OCI-LY7 (cell line): ENCODE measurements around the gene RIN2. TPM values are rescaled to one million over a fixed set of nuclear protein-coding genes. Genes with fewer than 3 reads are reported as not detected.

Experiments
- BruUV-seq: library from RNA; stranded (reverse); fragments of 400-500 nt; replicated peaks from 2 replicates; lab custom pipeline; 2021; lab: Mats Ljungman, UMichigan
- CTCF ChIA-PET: fragments of 300-600 bp; sonication (Branson Sonifier 250); formaldehyde crosslinking; loops from one replicate; lab custom pipeline; 2022; ENCODE audit warnings: antibody characterized with exemption; ENCODE audit not compliant: unreplicated experiment; lab: Charles Lee
- POLR2A ChIA-PET: fragments of 300-600 bp; sonication (Branson Sonifier 250); formaldehyde crosslinking; loops from one replicate; lab custom pipeline; 2022; ENCODE audit warnings: antibody characterized with exemption; lab: Charles Lee
- DNase-seq: peaks from one replicate; pipeline ENCODE4 v3.0.0-alpha.2; 2015; ENCODE audit warnings: low spot score
- H2AFZ ChIP-seq: fragments of 200-600 bp; sonication (generic), shearing (Covaris generic); 2 replicates; pipeline ENCODE4 v1.6.1; 2014; ENCODE audit warnings: mild to moderate bottlenecking, antibody characterized with exemption, low read length, moderate library complexity
- H3K27ac ChIP-seq: fragments of 200-600 bp; sonication (generic); 2 replicates; pipeline ENCODE4 v1.5.1; 2014; ENCODE audit warnings: mixed run types, low read depth, mild to moderate bottlenecking, moderate library complexity, low read length, inconsistent platforms; ENCODE audit not compliant: poor library complexity, severe bottlenecking
- H3K36me3 ChIP-seq: fragments of 200-600 bp; sonication (generic); 2 replicates; pipeline ENCODE4 v1.6.1; 2014; ENCODE audit warnings: mild to moderate bottlenecking, antibody characterized with exemption, low read length, moderate library complexity, mixed read lengths; ENCODE audit not compliant: insufficient read depth
- H3K4me1 ChIP-seq: fragments of 200-600 bp; sonication (generic); 2 replicates; pipeline ENCODE4 v1.5.1; 2014; ENCODE audit warnings: mild to moderate bottlenecking, low read length; ENCODE audit not compliant: insufficient read depth, poor library complexity, severe bottlenecking
- H3K4me2 ChIP-seq: fragments of 200-600 bp; sonication (generic); 2 replicates; pipeline ENCODE4 v1.6.1; 2014; ENCODE audit warnings: mild to moderate bottlenecking, low read length
- H3K4me3 ChIP-seq: fragments of 200-600 bp; sonication (generic); 2 replicates; pipeline ENCODE4 v1.5.1; 2014; ENCODE audit warnings: mild to moderate bottlenecking, low read depth, low read length; ENCODE audit not compliant: poor library complexity, severe bottlenecking
- H3K79me2 ChIP-seq: fragments of 200-600 bp; sonication (generic); 2 replicates; pipeline ENCODE4 v1.6.1; 2016; ENCODE audit warnings: low read depth, mild to moderate bottlenecking, low read length, moderate library complexity, mixed read lengths; ENCODE audit not compliant: insufficient read depth
- H3K9me2 ChIP-seq: fragments of 200-600 bp; sonication (generic); 2 replicates; pipeline ENCODE4 v1.6.1; 2016; ENCODE audit warnings: mild to moderate bottlenecking, low read length, mixed read lengths; ENCODE audit not compliant: insufficient read depth
- H3K9me3 ChIP-seq: fragments of 200-600 bp; sonication (generic); 2 replicates; pipeline ENCODE4 v1.6.1; 2014; ENCODE audit warnings: mild to moderate bottlenecking, mixed run types, low read length, mixed read lengths
- H4K20me1 ChIP-seq: fragments of 200-600 bp; sonication (generic); 2 replicates; pipeline ENCODE4 v1.6.1; 2014; ENCODE audit warnings: mild to moderate bottlenecking, antibody characterized with exemption, low read length, moderate library complexity, mixed read lengths; ENCODE audit not compliant: insufficient read depth
- CTCF ChIP-seq: fragments of 200-600 bp; sonication (generic); conservative IDR thresholded peaks from 2 replicates; pipeline ENCODE4 v1.5.1; 2014; ENCODE audit warnings: mild to moderate bottlenecking, antibody characterized with exemption, low read length, moderate library complexity, mixed read lengths
- EZH2phosphoT487 ChIP-seq: fragments of 200-600 bp; sonication (generic); IDR thresholded peaks from 2 replicates; pipeline ENCODE4 v1.6.1; 2018; ENCODE audit warnings: low read depth, borderline replicate concordance, mild to moderate bottlenecking, mixed run types, antibody characterized with exemption, low read length, moderate library complexity, mixed read lengths
- intact Hi-C: fragments of 100-400 bp; cut with micrococcal nuclease; formaldehyde crosslinking; loops from one replicate; pipeline ENCODE4 v1.10.0; 2022; ENCODE audit not compliant: unreplicated experiment
- total RNA-seq, 2 experiments: library from RNA; depleted of rRNA in 1 of 2; stranded (reverse); fragments of >200 nt in 1 of 2; shearing (Covaris generic) in 1 of 2; gene quantifications; 2 replicates each; pipeline ENCODE4 v1.2.3, GENCODE V29; 2014 to 2022

Gene RIN2
- total RNA-seq, 2 experiments from 2014 or later = not detected

- Histone ChIP-seq H3K36me3 (no peaks in the 10 kb centered on the region), H3K9me3 (no peaks in the 10 kb centered on the region), H3K4me1 (no peaks in the 10 kb centered on the region), H3K27ac (no peak overlapping the region), H3K79me2 (no peaks in the 10 kb centered on the region), H3K4me3 (no peak overlapping the region), H4K20me1 (no peaks in the 10 kb centered on the region), H3K9me2 (no peaks in the 10 kb centered on the region), H2AFZ (no peak overlapping the region), H3K4me2 (no peak overlapping the region)
- ChIA-PET POLR2A (no interaction called here), CTCF (no interaction called here)
- BruUV-seq = no TSS peak
- TF ChIP-seq CTCF (no peak), EZH2phosphoT487 (no peak)
- intact Hi-C loops = no loop called here
- DNase-seq = no peak
Observed at GRCh38 chr20:19756761-19757486, 1.1 kb upstream of the RIN2 start.

GRCh38 chr20:19757487-19758132 lies 448 bp upstream of the RIN2 start:
- POLR2A ChIA-PET = no interaction called here
- Histone ChIP-seq H3K9me3 (no peaks in the 10 kb centered on the region), H3K9me2 (no peaks in the 10 kb centered on the region), H3K4me1 (no peaks in the 10 kb centered on the region), H3K4me2 (no peak overlapping the region), H3K36me3 (no peaks in the 10 kb centered on the region), H3K27ac (no peak overlapping the region), H3K79me2 (no peaks in the 10 kb centered on the region), H3K4me3 (no peak overlapping the region), H4K20me1 (no peaks in the 10 kb centered on the region), H2AFZ (no peak overlapping the region)
- BruUV-seq = no TSS peak
- no peak for DNase-seq
- CTCF ChIA-PET = interaction anchor here (0.6 kb wide), 1 partner anchor 659 kb away, joined by 9 read pairs; no protein-coding TSS in a partner anchor
- intact Hi-C loops = no loop called here
- no peak for TF ChIP-seq EZH2phosphoT487
- no peak for TF ChIP-seq CTCF
